Endothelial cell of umbilical vein (primary cell): Measurements from ENCODE around the gene ATP4A. TPM values are rescaled to one million over a fixed set of nuclear protein-coding genes. Genes with fewer than 3 reads are reported as not detected.

Source experiments
- BruUV-seq: library from RNA; stranded (reverse); fragments of 400-500 nt; replicated peaks from 2 replicates; lab custom pipeline; 2021; lab: Mats Ljungman, UMichigan
- CTCF ChIA-PET: fragments of 300-600, 350-600 bp; sonication (Branson Sonifier 250); formaldehyde crosslinking; loops from one replicate; lab custom pipeline; 2021; ENCODE audit warnings: antibody characterized with exemption, inconsistent platforms; lab: Charles Lee
- POLR2A ChIA-PET: fragments of 300-600, 350-600 bp; sonication (Branson Sonifier 250); formaldehyde crosslinking; loops from one replicate; lab custom pipeline; 2021; ENCODE audit warnings: antibody characterized with exemption, inconsistent platforms; lab: Charles Lee
- DNase-seq: peaks from one replicate; pipeline ENCODE4 v3.0.0-alpha.2; 2011; ENCODE audit warnings: low read depth, low spot score
- FAIRE-seq: peaks from 2 replicates; lab custom pipeline; 2011; peaks lifted over from hg19 to GRCh38; lab: Jason Lieb, UNC
- H2AFZ ChIP-seq: 2 replicates; pipeline ENCODE4 v1.6.0; 2012; ENCODE audit warnings: low read depth, low read length, control low read depth, inconsistent platforms
- H3K27ac ChIP-seq: 2 replicates; pipeline ENCODE4 v1.5.1; 2011; ENCODE audit warnings: low read depth, mild to moderate bottlenecking, control low read depth, low read length, moderate library complexity; ENCODE audit not compliant: insufficient read depth
- H3K27me3 ChIP-seq, 2 experiments: 2 replicates each; pipeline versions ENCODE4 v1.6.0 to v1.6.1; 2011; ENCODE audit warnings: low read length in 2 of 2, mixed read lengths in 1 of 2; ENCODE audit not compliant: control insufficient read depth in 2 of 2, insufficient read depth in 2 of 2
- H3K36me3 ChIP-seq, 2 experiments: 2 replicates in 1 of 2; 3 replicates in 1 of 2; pipeline ENCODE4 v1.5.1; 2011; ENCODE audit warnings: low read length in 2 of 2, mild to moderate bottlenecking in 1 of 2, moderate library complexity in 1 of 2; ENCODE audit not compliant: control insufficient read depth in 2 of 2, insufficient read depth in 2 of 2; ENCODE audit errors: extremely low read depth in 1 of 2
- H3K4me1 ChIP-seq: 3 replicates; pipeline ENCODE4 v1.5.1; 2011; ENCODE audit warnings: mild to moderate bottlenecking, low read length; ENCODE audit not compliant: control insufficient read depth, insufficient read depth; ENCODE audit errors: extremely low read depth
- H3K4me2 ChIP-seq: 2 replicates; pipeline ENCODE4 v1.6.1; 2011; ENCODE audit warnings: low read length, control low read depth, mixed read lengths; ENCODE audit not compliant: insufficient read depth
- H3K4me3 ChIP-seq, 3 experiments: fragments of 200-600 bp in 1 of 3; sonication (generic), shearing (Covaris generic) in 1 of 3; replicated peaks in 1 of 3; 2 replicates each; pipeline ENCODE4 v1.5.1; 2011 to 2016; ENCODE audit warnings: control low read depth in 3 of 3, low read length in 3 of 3, mild to moderate bottlenecking in 2 of 3, inconsistent platforms in 1 of 3, low read depth in 1 of 3, moderate library complexity in 1 of 3; ENCODE audit not compliant: insufficient read depth in 1 of 3
- H3K79me2 ChIP-seq: 2 replicates; pipeline ENCODE4 v1.6.0; 2012; ENCODE audit warnings: low read length, inconsistent platforms; ENCODE audit not compliant: control insufficient read depth, insufficient read depth
- H3K9ac ChIP-seq: replicated peaks from 2 replicates; pipeline ENCODE3; 2011; ENCODE audit warnings: low read length, control low read depth; ENCODE audit not compliant: insufficient read depth; ENCODE audit errors: extremely low read depth
- H3K9me1 ChIP-seq: replicated peaks from 3 replicates; pipeline ENCODE4 v1.6.0; 2011; ENCODE audit warnings: mild to moderate bottlenecking, low read length; ENCODE audit not compliant: control insufficient read depth, insufficient read depth; ENCODE audit errors: extremely low read depth
- H3K9me3 ChIP-seq: replicated peaks from 2 replicates; pipeline ENCODE4 v1.5.1; 2012; ENCODE audit warnings: low read length, inconsistent platforms; ENCODE audit not compliant: control insufficient read depth, insufficient read depth
- H4K20me1 ChIP-seq: replicated peaks from 2 replicates; pipeline ENCODE3; 2011; ENCODE audit warnings: mild to moderate bottlenecking, low read length; ENCODE audit not compliant: control insufficient read depth, insufficient read depth; ENCODE audit errors: extremely low read depth
- CTCF ChIP-seq, 2 donors: IDR thresholded peaks; 1 replicate in 1 of 2; 2 replicates in 1 of 2; pipeline ENCODE4 v1.5.1; 2011; ENCODE audit warnings: low read length in 2 of 2, mild to moderate bottlenecking in 2 of 2, moderate library complexity in 2 of 2, control low read depth in 1 of 2, inconsistent platforms in 1 of 2, low read depth in 1 of 2; ENCODE audit not compliant: insufficient read depth in 1 of 2; ENCODE audit errors: extremely low read depth in 1 of 2
- EZH2 ChIP-seq: IDR thresholded peaks from 2 replicates; pipeline ENCODE4 v1.6.1; 2012; ENCODE audit warnings: borderline replicate concordance, low read depth, mild to moderate bottlenecking, moderate library complexity, low read length, inconsistent platforms; ENCODE audit not compliant: severe bottlenecking
- FOS ChIP-seq: IDR thresholded peaks from 2 replicates; pipeline ENCODE4 v1.6.1; 2011; ENCODE audit warnings: mild to moderate bottlenecking, low read length, moderate library complexity, borderline replicate concordance; ENCODE audit not compliant: insufficient read depth
- GATA2 ChIP-seq: IDR thresholded peaks from 2 replicates; pipeline ENCODE4 v1.7.0; 2011; ENCODE audit warnings: low read depth, mild to moderate bottlenecking, moderate library complexity, mixed read lengths, low read length; ENCODE audit not compliant: insufficient read length, insufficient read depth
- JUN ChIP-seq: IDR thresholded peaks from 2 replicates; pipeline ENCODE4 v1.6.1; 2011; ENCODE audit warnings: borderline replicate concordance, low read depth; ENCODE audit not compliant: insufficient read length, insufficient read depth
- MAX ChIP-seq: IDR thresholded peaks from 2 replicates; pipeline ENCODE4 v1.6.1; 2011; ENCODE audit not compliant: insufficient read depth, insufficient read length
- MYC ChIP-seq: IDR thresholded peaks from one replicate; pipeline ENCODE4 v1.6.1; 2011; ENCODE audit warnings: mild to moderate bottlenecking, low read depth, low read length
- POLR2A ChIP-seq: IDR thresholded peaks from 2 replicates; pipeline ENCODE4 v1.6.1; 2012; ENCODE audit warnings: low read depth, mild to moderate bottlenecking, control low read depth, low read length
- POLR2AphosphoS5 ChIP-seq: IDR thresholded peaks from 2 replicates; pipeline ENCODE4 v1.6.1; 2012; ENCODE audit warnings: low read depth, mild to moderate bottlenecking, control low read depth, low read length, moderate library complexity; ENCODE audit not compliant: insufficient read depth
- dilution Hi-C: fragments of 300-500 bp; cut with MboI; formaldehyde crosslinking; loops from one replicate; pipeline ENCODE4 v1.15.0; 2019; ENCODE audit warnings: low sequenced_read_pairs; ENCODE audit not compliant: extremely low pct_ligation_motif_present
- intact Hi-C: fragments of 100-400 bp; cut with micrococcal nuclease; formaldehyde crosslinking; loops from one replicate; pipeline ENCODE4 v1.10.0; 2022
- polyA plus RNA-seq, 4 experiments: library from polyadenylated mRNA; depleted of rRNA in 3 of 4; stranded (reverse) in 3 of 4; unstranded in 1 of 4; fragments of >200 nt; gene quantifications; 2 replicates each; pipeline versions ENCODE4 v1.2.1 to v1.2.3, GENCODE V29; 2011 to 2012; ENCODE audit warnings: missing spikeins in 1 of 4
- total RNA-seq: library from RNA; stranded (reverse); gene quantifications from 2 replicates; pipeline ENCODE4 v1.2.3, GENCODE V29; 2021

ATP4A gene
- total and polyA plus RNA-seq, 2 donors (not counting 3 experiments of a cell fraction or from before 2014, with no cell fraction given): not detected

GRCh38 chr19:35529241-35530218 is 33.9 kb downstream of the ATP4A start:
- H3K4me1 ChIP-seq: no peaks in the 10 kb centered on the region
- no peak for FAIRE-seq
- POLR2A ChIA-PET: interaction anchor here (0.5 kb wide), 1 partner anchor 72 kb away, joined by 5 read pairs; no protein-coding TSS in a partner anchor

More at GRCh38 chr19:35529241-35530218, 33.9 kb downstream of the ATP4A start:
- Histone ChIP-seq H3K79me2 (no peaks in the 10 kb centered on the region), H2AFZ (no peak overlapping the region), H3K4me3 (no peak overlapping the region), H3K9me1 (no peaks in the 10 kb centered on the region), H3K4me2 (no peak overlapping the region), H3K9me3 (no peaks in the 10 kb centered on the region), H3K27me3 (peaks cover 12 to 15% of the 10 kb centered on the region in 2 experiments), H4K20me1 (no peaks in the 10 kb centered on the region), H3K9ac (no peak overlapping the region), H3K36me3 (no peaks in the 10 kb centered on the region), H3K27ac (no peak overlapping the region)
- no peak for TF ChIP-seq EZH2
- no peak for TF ChIP-seq MAX
- no peak for TF ChIP-seq GATA2
- no peak for TF ChIP-seq MYC
- no peak for TF ChIP-seq POLR2A
- no peak for TF ChIP-seq CTCF (IDR thresholded peaks at IDR 0.05; ENCODE audit: extremely low read depth in 1 of 2, insufficient read depth in 1 of 2, low read depth in 1 of 2, low read length in 2 of 2)
- TF ChIP-seq FOS: no peak
- no peak for TF ChIP-seq POLR2AphosphoS5
- TF ChIP-seq JUN: no peak
- dilution Hi-C loops: no loop called here
- CTCF ChIA-PET: no interaction called here
- intact Hi-C loops: no loop called here
- BruUV-seq: no TSS peak
- no peak for DNase-seq
